Spleen (tissue), 11 donors: ENCODE measurements around the gene SMAD3. TPM values are rescaled to one million over a fixed set of nuclear protein-coding genes. Genes with fewer than 3 reads are reported as not detected.

Experiments
- DNase-seq: peaks from one replicate; pipeline ENCODE4 v3.0.0-alpha.2; 2020
- H3K27ac ChIP-seq, 8 donors: fragments of 200-600 bp; sonication (generic) in 7 of 8; 1 replicate in 4 of 8; 2 replicates in 4 of 8; pipeline versions ENCODE4 v1.5.0 to v1.8.0; 2016 to 2021; ENCODE audit warnings: inconsistent platforms in 4 of 8, mild to moderate bottlenecking in 4 of 8, moderate library complexity in 1 of 8
- H3K27me3 ChIP-seq, 7 donors: fragments of 200-600 bp; sonication (generic) in 6 of 7; replicated peaks in 1 of 7; 1 replicate in 4 of 7; 2 replicates in 3 of 7; pipeline versions ENCODE4 v1.5.0 to v1.8.0; 2016 to 2021; ENCODE audit warnings: inconsistent platforms in 3 of 7, mild to moderate bottlenecking in 1 of 7
- H3K36me3 ChIP-seq, 6 donors: fragments of 200-600 bp; sonication (generic) in 5 of 6; 1 replicate in 4 of 6; 2 replicates in 2 of 6; pipeline versions ENCODE4 v1.5.0 to v1.8.0; 2016 to 2021; ENCODE audit warnings: inconsistent platforms in 2 of 6
- H3K4me1 ChIP-seq, 6 donors: fragments of 200-600 bp; sonication (generic) in 5 of 6; 1 replicate in 3 of 6; 2 replicates in 3 of 6; pipeline versions ENCODE4 v1.5.0 to v1.8.0; 2016 to 2021; ENCODE audit warnings: inconsistent platforms in 3 of 6
- H3K4me3 ChIP-seq, 8 donors: fragments of 200-600 bp; sonication (generic) in 7 of 8; 1 replicate in 4 of 8; 2 replicates in 4 of 8; pipeline versions ENCODE4 v1.5.0 to v1.8.0; 2016 to 2021; ENCODE audit warnings: inconsistent platforms in 4 of 8, mild to moderate bottlenecking in 4 of 8, moderate library complexity in 2 of 8
- H3K9me3 ChIP-seq, 8 donors: fragments of 200-600 bp; sonication (generic) in 7 of 8; 1 replicate in 4 of 8; 2 replicates in 4 of 8; pipeline versions ENCODE4 v1.5.0 to v1.8.0; 2016 to 2021; ENCODE audit warnings: inconsistent platforms in 4 of 8
- POLR2A ChIP-seq, 3 donors: fragments of 450-650 bp; IDR thresholded peaks; one replicate each; pipeline ENCODE4 v1.5.1; 2017; ENCODE audit warnings: antibody characterized with exemption in 3 of 3, mild to moderate bottlenecking in 1 of 3
- POLR2AphosphoS5 ChIP-seq, 3 donors: sonication (generic); formaldehyde crosslinking; IDR thresholded peaks; one replicate each; pipeline ENCODE4 v1.5.1; 2017; ENCODE audit warnings: antibody characterized with exemption in 3 of 3
- WGBS, 5 donors: extraction: QIAGEN DNeasy Blood & Tissue Kit in 3 of 5; methylation state at CpG; one replicate each; pipeline versions ENCODE4 v1.1.5 to v1.1.7; 2013 to 2018; 5-methylcytosine and 5-hydroxymethylcytosine counted together
- intact Hi-C: fragments of 100-400 bp; cut with DNase I; formaldehyde crosslinking; loops from one replicate; pipeline ENCODE4 v1.15.0; 2023; ENCODE audit warnings: low total_unique reads
- polyA plus RNA-seq, 3 donors: library from polyadenylated mRNA; stranded (reverse); fragments of 200-250 nt; gene quantifications; one replicate each; pipeline ENCODE4 v1.2.1, GENCODE V29; 2013
- total RNA-seq, 7 donors: library from RNA; depleted of rRNA in 3 of 7; stranded (reverse); fragments of >200 nt in 3 of 7; fragmentation: NEBNext Ultra II Directional in 4 of 7; extraction: Animal tissue kit (Norgen Biotek cat#: 25700) in 4 of 7; gene quantifications; one replicate each; pipeline versions ENCODE4 v1.1.0 to v1.2.1, GENCODE V29; 2016 to 2021
- TF ChIP-seq, protein P1 (sequence below), 11 experiments: fragments of 200-600 bp in 7 of 11; fragments of 450-650 bp in 4 of 11; sonication (generic) in 4 of 11; IDR thresholded peaks in 8 of 11; conservative IDR thresholded peaks in 3 of 11; 1 replicate in 7 of 11; 2 replicates in 4 of 11; pipeline versions ENCODE4 v1.4.0 to v1.8.0; 2016 to 2021; ENCODE audit warnings: antibody characterized with exemption in 11 of 11, inconsistent platforms in 4 of 11, mild to moderate bottlenecking in 1 of 11
- donor health status: healthy with polysubstance abuse.
- donor health status: DM: no; HTN: no; CAD: no; lungs with moderate emphysema.
- donor health status: DM: no; HTN: no; CAD: no.
- donor health status: Bipolar disorder and iron deficiency.
- donor health status: healthy.
- donor health status: DM: no; HTN: no; CAD: no.
- donor health status: DM: yes; HTN: yes; CAD: no.

The SMAD3 gene
- total and polyA plus RNA-seq, 10 donors, result 8.3 to 78.4 (median 33.7) TPM

DNA sequence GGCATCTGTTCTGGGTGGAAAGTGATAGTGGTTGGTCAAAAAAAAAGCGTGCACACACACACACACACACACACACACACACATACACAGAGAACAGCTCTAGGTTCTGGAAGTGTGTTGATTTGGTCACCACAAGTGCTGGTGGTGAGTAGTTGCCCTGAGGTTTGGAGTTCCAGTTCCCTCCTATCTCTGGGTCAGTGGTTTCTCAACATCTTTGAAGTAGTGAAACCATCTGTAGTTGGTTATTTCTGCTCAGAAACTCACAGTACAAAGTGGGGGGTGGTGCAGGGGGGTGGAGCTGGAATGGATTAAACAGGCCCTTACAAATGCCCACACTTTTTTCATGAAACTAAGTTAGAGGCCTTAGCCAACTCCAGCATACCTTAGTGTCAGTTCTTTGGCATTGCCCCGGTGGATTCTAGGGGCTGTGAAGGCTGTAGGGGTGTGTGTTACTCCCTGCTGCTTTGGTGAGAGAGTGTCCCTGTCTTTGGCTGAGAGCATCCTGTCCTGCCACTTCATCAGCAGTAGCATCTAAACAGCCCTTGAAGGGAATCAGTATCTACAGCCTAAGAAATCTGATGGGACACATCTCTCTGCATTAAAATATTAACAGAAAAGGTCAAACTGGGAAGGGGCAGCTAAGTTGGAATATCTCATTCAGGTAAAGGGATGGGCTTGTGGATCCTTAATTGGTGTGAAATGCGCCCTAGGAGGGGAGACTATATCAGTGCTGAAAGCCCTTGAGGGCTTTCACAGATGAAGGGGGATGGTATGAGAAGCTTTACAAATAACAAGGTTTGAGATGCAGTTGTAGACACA is 20.6 kb downstream of the SMAD3 start:
- H3K27ac ChIP-seq, result peak overlapping the region in 7 of 8 donors; percentile 32 to 85 (median 72)

DNA sequence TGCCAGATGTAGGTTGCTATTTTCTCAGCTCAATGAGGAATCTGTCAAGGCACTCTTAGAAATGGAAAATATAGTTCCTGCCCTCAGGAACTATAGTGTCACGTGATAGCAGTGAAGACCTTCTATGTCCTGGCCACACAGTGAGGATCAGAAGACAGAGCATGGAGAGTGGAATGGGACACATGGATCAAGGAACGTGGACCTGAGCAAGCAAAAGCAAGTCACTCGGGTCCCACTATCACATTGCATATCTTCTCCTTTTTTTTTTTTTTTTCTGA is 21.2 kb downstream of the SMAD3 start:
- peaks cover 80 to 100% (median 99%) of the 10 kb centered on the region in 6 donors for H3K4me1 ChIP-seq
- TF ChIP-seq, protein P1, sequence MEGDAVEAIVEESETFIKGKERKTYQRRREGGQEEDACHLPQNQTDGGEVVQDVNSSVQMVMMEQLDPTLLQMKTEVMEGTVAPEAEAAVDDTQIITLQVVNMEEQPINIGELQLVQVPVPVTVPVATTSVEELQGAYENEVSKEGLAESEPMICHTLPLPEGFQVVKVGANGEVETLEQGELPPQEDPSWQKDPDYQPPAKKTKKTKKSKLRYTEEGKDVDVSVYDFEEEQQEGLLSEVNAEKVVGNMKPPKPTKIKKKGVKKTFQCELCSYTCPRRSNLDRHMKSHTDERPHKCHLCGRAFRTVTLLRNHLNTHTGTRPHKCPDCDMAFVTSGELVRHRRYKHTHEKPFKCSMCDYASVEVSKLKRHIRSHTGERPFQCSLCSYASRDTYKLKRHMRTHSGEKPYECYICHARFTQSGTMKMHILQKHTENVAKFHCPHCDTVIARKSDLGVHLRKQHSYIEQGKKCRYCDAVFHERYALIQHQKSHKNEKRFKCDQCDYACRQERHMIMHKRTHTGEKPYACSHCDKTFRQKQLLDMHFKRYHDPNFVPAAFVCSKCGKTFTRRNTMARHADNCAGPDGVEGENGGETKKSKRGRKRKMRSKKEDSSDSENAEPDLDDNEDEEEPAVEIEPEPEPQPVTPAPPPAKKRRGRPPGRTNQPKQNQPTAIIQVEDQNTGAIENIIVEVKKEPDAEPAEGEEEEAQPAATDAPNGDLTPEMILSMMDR (IDR thresholded peaks at IDR 0.05 in 8 of 11, conservative IDR thresholded peaks at IDR 0.05 in 3 of 11), result no peak
- no peak for TF ChIP-seq POLR2A (IDR thresholded peaks at IDR 0.05)
- TF ChIP-seq POLR2AphosphoS5 (IDR thresholded peaks at IDR 0.05), result no peak
- DNase-seq, result no peak
- no peaks in the 10 kb centered on the region for H3K27me3 ChIP-seq
- no peaks in the 10 kb centered on the region for H3K36me3 ChIP-seq
- H3K9me3 ChIP-seq, result no peaks in the 10 kb centered on the region
- peak overlapping the region in 7 of 8 donors; percentile 32 to 85 (median 70) for H3K27ac ChIP-seq
- WGBS, 5 donors, result 59 to 82% (median 70%) methylated on average over 3 of the region's 3 CpGs
- intact Hi-C loops, result no loop called here
- no peak overlapping the region for H3K4me3 ChIP-seq

More for the DNA sequence above, 20.6 kb downstream of the SMAD3 start:
- Histone ChIP-seq H3K27me3 (no peaks in the 10 kb centered on the region), H3K4me1 (peaks cover 79 to 100% (median 99%) of the 10 kb centered on the region in 6 donors), H3K9me3 (no peaks in the 10 kb centered on the region), H3K36me3 (no peaks in the 10 kb centered on the region), H3K4me3 (peak overlapping the region in 1 of 8 donors; percentile 19)
- WGBS, 5 donors, result 44 to 60% (median 56%) methylated on average over 3 of the region's 3 CpGs
- TF ChIP-seq, protein P1 (IDR thresholded peaks at IDR 0.05 in 8 of 11, conservative IDR thresholded peaks at IDR 0.05 in 3 of 11), result no peak
- TF ChIP-seq POLR2AphosphoS5 (IDR thresholded peaks at IDR 0.05), result peak in 1 of 3 donors; percentile 78
- no peak for TF ChIP-seq POLR2A (IDR thresholded peaks at IDR 0.05)
- DNase-seq, result no peak
- intact Hi-C loops, result no loop called here

DNA sequence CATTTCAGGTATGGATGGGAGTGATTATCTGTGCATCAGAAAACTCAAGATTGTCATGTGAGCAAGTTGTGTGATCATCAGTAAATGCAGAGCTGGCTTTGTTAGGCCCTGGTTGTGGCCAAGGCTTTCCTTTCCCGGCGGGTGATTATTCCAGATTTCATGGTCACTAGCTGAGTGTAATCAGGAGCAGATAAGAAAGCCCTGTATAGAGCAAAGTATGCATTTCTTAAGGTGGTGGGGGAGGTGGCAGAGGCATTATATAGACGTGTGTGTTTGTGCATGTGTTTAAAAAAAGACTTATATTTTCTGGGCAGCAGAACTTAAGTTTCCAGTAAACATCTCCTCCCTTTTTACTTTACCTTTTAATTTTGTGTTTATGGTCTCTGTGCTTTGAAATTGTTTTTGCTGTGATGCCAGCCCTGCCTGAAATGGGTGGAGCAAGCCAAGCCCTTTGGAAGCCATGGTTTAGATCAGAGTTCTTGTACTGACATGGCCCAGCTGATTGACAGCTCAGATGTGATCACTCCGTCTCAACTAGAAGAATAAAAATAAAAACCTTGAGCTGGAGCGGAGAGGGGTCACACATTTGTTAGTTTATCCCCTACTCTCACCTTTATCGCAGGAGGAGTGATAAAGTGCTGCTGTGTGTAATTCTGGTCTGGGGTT is 22.2 kb downstream of the SMAD3 start:
- intact Hi-C loops, result no loop called here
- TF ChIP-seq POLR2A (IDR thresholded peaks at IDR 0.05) (no peak), POLR2AphosphoS5 (IDR thresholded peaks at IDR 0.05) (no peak)
- TF ChIP-seq, protein P1 (IDR thresholded peaks at IDR 0.05 in 8 of 11, conservative IDR thresholded peaks at IDR 0.05 in 3 of 11), result no peak

More for the DNA sequence above, 22.2 kb downstream of the SMAD3 start:
- H3K36me3 ChIP-seq, result no peaks in the 10 kb centered on the region
- peak overlapping the region in 7 of 8 donors; percentile 12 to 85 (median 70) for H3K27ac ChIP-seq
- no peaks in the 10 kb centered on the region for H3K27me3 ChIP-seq
- DNase-seq, result no peak
- no peak overlapping the region for H3K4me3 ChIP-seq
- WGBS, 5 donors, result 63 to 81% (median 70%) methylated on average over 6 of the region's 6 CpGs
- peaks cover 80 to 100% (median 99%) of the 10 kb centered on the region in 6 donors for H3K4me1 ChIP-seq
- no peaks in the 10 kb centered on the region for H3K9me3 ChIP-seq
